Stimulated activated CD8-positive, alpha-beta memory T cell treated with anti-CD3 and anti-CD28 coated beads, Interleukin-4, amount 100 ng/mL, for 1 hour (primary cell): ENCODE data around the gene CD48.
"Not testable (repeated sequence)": the region's sequence is repeated elsewhere in the genome, so short reads cannot be mapped to it uniquely, and the experiment has no call there.

Source experiments
- DNase-seq, 2 donors: peaks; one replicate each; pipeline ENCODE4 v3.0.0-alpha.2; 2020; ENCODE audit warnings: low read depth in 2 of 2, low spot score in 1 of 2

CD48 gene

GRCh38 chr1:160653620-160654016 is 58.0 kb downstream of the CD48 start:
- no peak for DNase-seq

DNA sequence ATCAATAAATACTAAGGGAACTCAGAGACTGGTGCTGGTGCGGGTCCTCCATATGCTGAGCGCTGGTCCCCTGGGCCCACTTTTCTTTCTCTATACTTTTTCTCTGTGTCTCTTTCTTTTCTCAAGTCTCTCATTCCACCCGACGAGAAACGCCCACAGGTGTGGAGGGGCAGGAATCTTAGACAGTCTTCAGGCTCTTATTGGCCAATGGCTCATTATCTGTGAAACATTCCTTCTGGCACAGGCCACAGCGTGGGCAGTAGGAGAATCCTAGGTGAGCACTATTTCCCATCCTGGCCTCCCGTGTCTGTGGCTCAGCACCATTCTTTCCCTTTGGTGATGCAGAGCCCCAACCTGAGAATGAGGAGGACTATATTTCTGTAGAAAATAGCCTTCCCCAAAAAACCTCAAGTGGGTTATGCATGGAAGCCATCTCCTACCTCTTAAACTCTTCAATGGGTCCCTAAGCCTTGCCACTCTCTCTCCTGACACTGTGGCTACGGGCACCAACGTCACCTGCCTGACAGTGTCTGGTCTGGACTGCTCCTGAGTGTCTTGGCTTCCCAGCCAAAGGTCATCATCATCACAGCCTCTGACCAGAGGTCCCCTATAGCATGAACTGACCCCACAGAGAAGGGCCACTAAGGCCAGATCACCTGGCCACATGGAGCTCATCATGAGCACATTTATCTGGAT is 58.5 kb downstream of the CD48 start:
- DNase-seq: no peak

DNA sequence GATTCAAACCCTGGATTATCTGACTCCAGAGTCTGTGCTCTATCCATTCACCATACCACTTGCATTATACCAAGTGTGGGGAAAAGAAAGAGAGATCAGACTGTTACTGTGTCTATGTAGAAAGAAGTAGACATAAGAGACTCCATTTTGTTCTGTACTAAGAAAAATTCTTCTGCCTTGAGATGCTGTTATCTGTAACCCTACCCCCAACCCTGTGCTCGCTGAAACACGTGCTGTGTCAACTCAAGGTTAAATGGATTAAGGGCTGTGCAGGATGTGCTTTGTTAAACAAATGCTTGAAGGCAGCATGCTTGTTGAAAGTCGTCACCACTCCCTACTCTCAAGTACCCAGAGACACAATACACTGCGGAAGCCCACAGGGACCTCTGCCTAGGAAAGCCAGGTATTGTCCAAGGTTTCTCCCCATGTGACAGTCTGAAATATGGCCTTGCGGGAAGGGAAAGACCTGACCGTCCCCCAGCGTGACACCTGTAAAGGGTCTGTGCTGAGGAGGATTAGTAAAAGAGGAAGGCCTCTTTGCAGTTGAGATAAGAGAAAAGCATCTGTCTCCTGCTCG is 59.5 kb downstream of the CD48 start:
- not testable (repeated sequence) for DNase-seq

DNA sequence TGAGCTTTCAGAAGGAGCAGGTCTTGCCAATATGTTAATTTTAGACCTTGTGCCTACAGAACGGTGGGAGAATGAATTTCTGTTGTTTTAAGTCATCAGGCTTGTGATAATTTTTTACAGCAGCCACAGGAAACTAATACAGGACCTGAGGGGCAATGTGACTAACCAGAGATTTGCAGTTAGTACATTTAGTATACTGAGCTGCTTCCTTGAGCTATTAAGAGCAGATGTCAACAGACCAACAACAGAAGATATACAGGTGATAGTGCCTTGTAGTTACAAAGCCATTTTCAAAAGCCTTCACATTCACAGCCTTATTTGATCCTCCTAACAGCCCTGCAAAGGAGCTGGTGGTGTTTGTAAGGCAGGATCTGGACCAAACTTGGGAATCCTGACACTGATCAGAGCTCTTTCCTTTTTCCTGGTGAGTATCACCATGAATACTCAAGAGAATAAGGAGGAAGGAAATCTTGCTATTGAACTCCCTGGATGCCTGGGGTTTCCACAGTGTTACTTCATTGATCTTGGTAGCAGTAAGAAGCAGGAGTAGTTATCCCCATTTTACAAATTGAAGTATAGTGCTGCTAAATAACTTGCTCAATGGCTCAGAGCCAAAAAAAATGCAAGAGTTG is 60.1 kb downstream of the CD48 start:
- no peak for DNase-seq

DNA sequence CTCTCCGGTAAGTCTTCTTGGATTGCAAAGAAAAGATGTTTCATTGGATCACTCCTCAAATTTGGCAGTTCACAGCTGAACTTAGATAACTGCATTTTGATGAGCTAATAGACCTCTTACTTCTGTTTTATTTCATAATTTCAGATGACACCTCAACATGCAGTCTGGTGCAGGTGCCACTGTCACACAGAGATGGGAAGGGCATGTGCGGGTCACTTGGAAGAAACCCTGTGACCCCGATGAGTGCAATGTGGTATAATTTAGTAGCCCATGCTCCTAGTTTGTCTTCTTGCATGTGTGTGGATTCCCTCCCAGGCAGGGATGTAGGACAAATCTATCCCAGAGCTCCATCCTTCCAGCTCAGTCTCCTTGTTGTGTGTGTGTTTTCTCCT is 64.3 kb downstream of the CD48 start:
- no peak for DNase-seq

- no peak for DNase-seq
Observed at GRCh38 chr1:160646711-160647328, 64.8 kb downstream of the CD48 start, which contains the start of gene SLAMF1. Gene SLAMF1, minus strand, starts transcription at chr1:160647044. Its CDS starts 99 bp downstream, at chr1:160646945.

DNA sequence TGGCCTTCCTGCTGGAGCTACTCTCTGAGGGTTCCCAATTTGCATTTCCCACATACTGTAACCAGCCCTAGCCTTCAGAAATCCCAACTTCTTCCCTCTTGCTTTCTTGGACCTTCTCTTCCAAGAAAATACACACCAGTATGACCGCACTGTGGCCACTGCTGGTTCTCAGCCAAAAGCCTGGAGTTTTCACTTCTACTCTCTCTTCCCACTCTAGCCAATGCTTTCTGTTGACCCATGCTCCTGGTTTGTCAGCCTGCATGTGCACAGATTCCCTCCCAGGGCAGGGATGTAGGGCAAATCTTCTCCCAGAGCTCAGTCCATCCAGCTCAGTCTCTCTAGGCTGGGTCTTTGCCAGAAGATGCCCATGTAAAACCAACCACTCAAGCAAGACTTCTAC is 65.4 kb downstream of the CD48 start:
- DNase-seq: no peak

DNA sequence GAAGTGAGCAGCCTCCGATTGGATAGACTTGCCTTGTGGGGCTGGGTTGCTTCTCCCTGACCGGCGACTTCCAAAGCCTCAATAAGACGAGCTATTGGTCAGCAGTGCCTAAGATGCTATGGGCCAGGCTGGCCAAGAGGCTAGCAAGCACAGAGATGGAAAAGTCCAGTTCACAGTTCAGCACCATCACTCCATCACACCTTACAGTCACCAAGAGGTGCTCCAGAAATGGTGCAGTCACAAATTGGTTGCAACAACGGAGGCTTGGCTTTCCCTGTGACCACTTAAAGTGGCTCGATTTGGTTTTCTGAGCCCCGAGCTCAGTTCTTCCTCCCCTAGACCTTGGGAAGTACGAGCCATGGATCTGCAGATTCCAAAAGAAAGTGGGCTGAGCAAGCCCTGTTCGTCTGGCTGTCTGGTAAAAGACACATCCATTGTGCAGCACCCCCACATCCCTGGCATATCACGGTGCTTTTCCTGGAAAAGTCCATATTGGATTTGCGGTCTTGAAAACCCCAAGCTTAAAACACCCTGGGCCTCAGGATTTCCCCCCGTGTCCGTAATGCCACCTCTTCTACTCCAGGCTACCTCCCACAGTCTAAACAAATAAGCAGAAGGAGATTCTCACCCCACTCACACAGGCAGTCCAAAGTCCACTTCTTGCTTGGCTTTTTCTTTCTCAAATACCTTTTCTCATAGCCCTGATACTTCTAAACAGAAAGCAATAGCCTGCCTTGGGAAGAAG is 66.1 kb downstream of the CD48 start:
- DNase-seq: no peak

DNA sequence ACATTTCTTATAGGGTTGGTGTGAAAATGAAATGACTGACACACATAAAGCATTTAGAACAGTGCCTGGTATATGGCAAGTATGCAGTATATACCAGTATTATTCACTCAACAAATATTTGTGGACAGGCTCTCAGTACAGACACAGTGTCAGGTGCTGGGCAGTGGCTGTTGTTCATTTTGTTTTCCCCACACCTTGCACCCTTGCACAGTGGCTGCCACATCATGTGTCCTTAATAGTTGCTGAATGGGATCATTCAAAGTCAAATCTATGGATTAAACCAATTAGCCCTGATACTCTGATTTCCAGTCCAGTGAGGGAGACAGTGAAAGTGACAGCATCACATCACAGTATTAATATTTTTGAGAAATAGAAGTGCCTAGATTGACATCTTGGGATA is 67.2 kb downstream of the CD48 start:
- DNase-seq: no peak

GRCh38 chr1:160643138-160643537 is 68.5 kb downstream of the CD48 start:
- DNase-seq: no peak

DNA sequence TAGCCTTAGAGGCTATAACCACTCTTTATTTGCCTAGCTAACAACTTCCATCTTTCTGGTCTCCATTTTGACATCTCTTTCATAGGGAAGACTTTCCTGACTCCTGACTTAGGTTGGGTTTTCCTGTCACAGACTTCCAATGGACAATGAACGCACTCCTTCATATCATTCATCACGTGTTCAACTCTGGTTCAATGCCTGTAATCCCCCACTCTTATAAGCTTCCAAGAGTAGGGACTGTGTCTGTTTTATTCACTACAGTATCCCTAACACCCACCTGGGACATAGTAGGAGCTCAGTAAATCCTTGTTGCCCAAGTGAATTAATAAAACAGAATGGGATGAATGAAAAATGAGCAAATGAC is 69.4 kb downstream of the CD48 start:
- no peak for DNase-seq

- DNase-seq: no peak
Observed at GRCh38 chr1:160641323-160642280, 70.0 kb downstream of the CD48 start.

GRCh38 chr1:160640359-160641123 is 71.1 kb downstream of the CD48 start:
- DNase-seq: no peak

DNA sequence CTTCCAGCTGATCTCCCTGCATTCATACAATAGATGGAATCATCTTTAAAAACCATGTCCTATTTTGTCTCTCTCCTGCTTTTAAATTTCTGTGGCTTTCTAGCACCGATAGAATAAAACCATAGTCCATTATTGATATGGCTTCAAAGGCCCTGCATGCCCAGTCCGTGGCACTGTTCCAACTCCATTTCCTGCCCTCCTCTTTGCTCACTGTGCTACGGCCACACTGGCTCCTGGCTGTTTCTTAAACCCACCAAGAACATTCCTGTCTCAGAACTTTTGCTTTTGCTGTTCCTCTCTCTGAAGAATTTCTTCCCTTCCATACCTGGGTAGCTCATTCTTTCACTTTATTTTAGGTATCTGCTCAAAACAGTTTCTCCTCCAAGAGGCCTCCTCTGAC is 72.0 kb downstream of the CD48 start:
- no peak for DNase-seq

GRCh38 chr1:160638926-160639325 is 72.7 kb downstream of the CD48 start:
- no peak for DNase-seq

- DNase-seq: no peak
Observed at GRCh38 chr1:160638540-160638857, 73.1 kb downstream of the CD48 start.

DNA sequence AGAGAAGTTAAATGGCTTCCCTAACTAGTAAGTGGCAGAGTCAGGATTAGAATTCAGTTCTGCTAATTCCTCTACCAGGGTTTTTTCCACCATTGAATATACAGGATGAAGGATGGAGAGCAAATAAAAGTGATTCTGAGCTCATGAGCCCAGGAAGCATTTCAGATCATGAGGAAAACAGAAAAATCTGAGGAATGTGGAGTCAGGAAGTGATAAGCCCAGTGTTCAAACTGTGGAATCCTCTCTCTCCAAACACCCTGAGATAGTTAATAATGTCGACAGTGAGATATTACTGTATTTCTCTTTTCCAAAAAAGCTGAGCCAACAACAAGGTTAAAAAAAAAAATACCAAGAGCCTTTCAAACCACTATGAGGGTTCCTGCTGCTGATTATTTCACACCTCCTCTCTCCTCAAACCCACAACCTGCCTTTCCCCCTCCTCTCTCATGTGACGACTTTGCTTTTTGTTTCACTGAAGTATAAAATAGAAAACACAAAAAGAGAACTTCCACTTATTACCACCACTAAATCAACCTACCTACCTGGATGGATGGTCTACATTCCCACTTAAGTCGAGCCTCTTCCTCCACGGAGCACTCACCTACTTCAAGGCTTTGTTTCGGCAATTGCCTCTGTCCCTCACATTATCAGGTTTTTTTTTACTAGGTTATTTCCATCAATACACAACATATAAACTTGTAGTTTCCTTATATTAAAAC is 73.6 kb downstream of the CD48 start:
- no peak for DNase-seq

DNA sequence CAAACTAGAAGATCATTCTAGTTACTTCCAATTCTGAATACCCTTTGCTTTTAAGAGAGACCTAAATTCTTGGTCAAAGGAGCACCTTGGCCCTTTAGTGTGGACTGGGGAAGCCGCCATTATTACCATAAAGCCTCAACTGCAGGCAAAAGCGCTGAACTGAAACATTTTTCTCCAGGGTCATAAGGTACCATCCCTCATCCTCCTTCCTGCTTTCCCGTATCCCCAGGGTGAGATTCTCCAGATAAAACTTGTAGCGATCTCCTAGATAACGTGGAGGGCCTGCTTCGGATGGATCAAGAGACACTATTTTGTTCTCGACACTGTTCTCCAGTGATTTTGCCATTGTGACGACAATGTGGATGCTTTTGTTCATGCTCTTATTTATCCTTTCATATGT is 74.6 kb downstream of the CD48 start:
- DNase-seq: no peak

DNA sequence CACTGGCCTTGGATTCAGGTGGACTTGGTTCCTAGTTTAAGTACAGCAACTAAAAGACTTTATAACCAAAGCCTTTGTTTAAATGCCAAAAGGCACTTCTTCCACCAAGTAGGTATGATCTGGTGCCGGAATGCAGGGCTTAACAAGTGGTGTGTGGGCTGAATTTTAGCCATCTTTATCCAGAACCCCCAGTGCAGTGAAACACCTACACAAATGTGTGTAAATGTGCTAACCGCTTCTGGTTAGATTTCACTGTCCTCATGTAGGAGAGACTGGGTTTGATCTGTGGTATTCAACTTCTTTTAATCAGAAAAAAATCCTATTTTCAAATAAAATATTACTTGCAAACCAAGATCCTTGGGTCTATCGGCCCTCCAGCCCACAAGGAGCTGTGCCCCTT is 75.1 kb downstream of the CD48 start:
- no peak for DNase-seq
